Pulmonary artery endothelial cell (primary cell): Measurements from ENCODE around the gene DBR1. TPM values are rescaled to one million over a fixed set of nuclear protein-coding genes. Genes with fewer than 3 reads are reported as not detected.
A peak's percentile ranks its signal among the peaks of the same experiment; 100 is the strongest.

Source experiments
- DNase-seq: peaks from one replicate; pipeline ENCODE4 v3.0.0-alpha.2; 2011; ENCODE audit warnings: low read depth, low spot score
- total RNA-seq: library from RNA; depleted of rRNA; stranded (reverse); fragments of >200 nt; gene quantifications from 2 replicates; pipeline ENCODE4 v1.2.3, GENCODE V29; 2014

DBR1 gene
- total RNA-seq, 1 donor from 2014 or later = 17.9 TPM

GRCh38 chr3:138124188-138124587 lies 50.5 kb downstream of the DBR1 start:
- DNase-seq = no peak

GRCh38 chr3:138119423-138119766 lies 55.3 kb downstream of the DBR1 start:
- no peak for DNase-seq

DNA sequence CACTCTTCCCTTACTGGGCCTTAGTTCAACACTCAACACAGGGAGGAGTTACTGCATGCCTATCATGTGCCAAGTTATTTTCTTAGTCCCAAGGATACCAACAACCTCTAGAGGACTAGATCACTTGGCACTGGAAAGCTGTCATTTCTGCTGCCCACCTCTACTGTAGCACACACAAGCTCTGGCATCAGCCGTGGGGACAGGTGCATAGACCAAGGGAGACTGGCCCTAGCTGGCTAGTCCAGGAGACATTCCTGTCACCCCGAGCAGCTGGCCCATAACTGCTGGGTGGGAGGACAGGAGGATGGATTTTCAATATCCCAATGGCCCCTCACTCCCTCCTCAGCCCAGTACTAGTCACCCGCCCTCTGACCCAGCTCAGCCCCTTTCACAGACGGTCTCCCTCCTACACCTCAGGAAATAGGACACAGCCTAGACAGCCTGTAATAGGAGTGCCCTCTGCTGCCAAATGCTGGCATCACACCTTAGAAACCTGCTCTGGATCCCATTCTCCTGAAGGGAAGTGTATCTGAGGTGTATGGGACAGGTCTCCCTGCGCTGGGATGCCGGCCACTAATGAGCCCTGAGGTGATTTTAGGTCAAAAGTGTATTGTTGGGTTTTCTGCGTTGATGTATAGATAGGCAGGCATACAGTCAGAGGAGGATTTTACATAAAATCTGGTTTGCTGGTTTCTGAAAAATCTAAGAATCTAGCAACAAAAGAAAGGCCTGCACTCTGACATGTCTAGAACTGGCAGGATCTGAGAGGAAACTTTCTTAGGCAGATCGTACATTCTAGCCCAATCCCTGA lies 55.9 kb downstream of the DBR1 start:
- peak; percentile 40 for DNase-seq

- no peak for DNase-seq
These were observed 59.4 kb downstream of the DBR1 start, which contains the start of gene DZIP1L for GRCh38 chr3:138114988-138115971. DZIP1L (minus strand) TSS chr3:138115608; CDS start chr3:138103971, 11,637 bp downstream.

DNA sequence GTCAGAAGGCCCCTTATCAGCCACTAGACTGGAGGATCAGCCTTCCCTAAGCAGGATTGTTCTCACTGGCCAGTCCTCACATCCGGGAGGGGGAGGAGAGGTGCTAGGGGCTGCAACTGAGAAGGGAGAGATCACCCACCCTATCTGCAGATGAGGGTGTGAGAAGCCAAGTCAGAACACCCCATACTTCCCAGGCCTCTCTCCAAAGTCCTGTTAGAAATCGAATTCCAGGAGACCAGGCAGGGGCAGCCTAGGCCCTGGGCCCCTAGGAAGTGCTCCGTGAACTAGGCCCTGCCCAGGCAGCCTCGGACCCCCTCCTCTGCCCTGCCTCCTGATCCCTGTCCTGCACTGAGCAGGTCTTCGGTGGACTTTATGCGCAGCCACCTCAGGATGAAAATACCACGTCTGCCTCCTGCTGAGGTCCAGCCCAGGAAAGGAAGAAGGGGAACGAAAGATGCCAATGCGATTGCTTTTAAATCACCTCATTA lies 60.2 kb downstream of the DBR1 start:
- DNase-seq = no peak

- DNase-seq = no peak
These were observed 61.4 kb downstream of the DBR1 start for GRCh38 chr3:138113326-138113725.

GRCh38 chr3:138112362-138112761 lies 62.4 kb downstream of the DBR1 start:
- DNase-seq = no peak

Other genes with a start within 250 kb of the DBR1 start
- gene CLDN18, start 164.8 kb downstream of the DBR1 start, total RNA-seq = not detected in 2 replicates
- gene DZIP1L, start 59.3 kb downstream of the DBR1 start, total RNA-seq = 9.6 and 12.7 TPM in 2 replicates
- not detected in 2 replicates for gene A4GNT, start 42.5 kb downstream of the DBR1 start, total RNA-seq
- 50.5 and 68.1 TPM in 2 replicates for gene ARMC8, start 12.4 kb upstream of the DBR1 start, total RNA-seq
- gene NME9, start 154.9 kb upstream of the DBR1 start, total RNA-seq = not detected in 2 replicates
- 7.7 and 13.3 TPM in 2 replicates for gene MRAS, start 173.7 kb upstream of the DBR1 start, total RNA-seq